ENCODE results near the gene COL18A1.

Gene COL18A1

DNA sequence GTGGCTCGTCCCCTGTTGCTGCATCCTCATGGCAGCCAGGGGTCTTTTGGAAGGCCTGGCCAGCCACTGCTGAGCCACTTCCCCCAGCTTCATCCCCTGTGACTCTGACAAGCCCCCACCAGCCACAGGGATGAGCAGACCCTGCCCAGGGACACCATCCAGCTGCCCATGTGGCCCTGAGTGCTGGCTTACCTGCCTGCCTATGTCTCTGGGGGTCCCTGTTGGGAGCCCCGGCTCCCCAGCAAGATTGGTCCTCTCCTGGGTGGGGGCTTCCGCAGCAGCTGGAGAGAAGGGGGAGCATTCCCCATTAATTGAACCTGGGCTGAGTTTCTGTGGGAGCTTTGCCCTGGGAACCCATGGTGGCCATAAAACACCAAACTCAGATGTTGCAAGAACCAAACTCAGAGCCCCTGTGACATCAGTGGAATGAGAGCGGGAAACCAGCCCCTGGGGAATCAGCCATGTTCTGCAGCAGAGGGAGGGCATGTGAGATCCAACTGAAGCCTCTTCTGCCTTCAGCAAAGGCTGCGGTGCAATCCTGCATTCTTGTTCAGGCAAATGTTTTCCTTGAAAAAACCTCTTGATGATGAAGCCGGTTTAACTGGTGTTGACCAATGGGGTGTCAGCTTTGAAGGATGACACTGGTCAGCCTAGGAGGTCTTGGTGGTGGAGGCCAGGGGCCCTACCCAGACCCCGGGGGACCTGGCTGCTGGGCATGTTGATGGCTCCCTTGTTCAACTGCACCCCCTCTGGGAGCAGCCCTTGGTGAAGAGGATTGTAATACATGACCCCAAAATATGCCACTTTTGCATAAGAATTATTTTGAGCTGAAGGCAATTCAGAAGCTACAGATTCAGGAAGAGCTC lies 28.3 kb upstream of the COL18A1 start:
- H3K27ac ChIP-seq (ENCODE audit: insufficient read depth, low read length, poor library complexity, severe bottlenecking), result no peak overlapping the region
- no peaks in the 10 kb centered on the region for H3K9me3 ChIP-seq (ENCODE audit: control insufficient read depth, low read length)
- no peak for DNase-seq
- H3K36me3 ChIP-seq (ENCODE audit: control insufficient read depth, insufficient read depth, low read length), result no peaks in the 10 kb centered on the region
- no peaks in the 10 kb centered on the region for H3K27me3 ChIP-seq (replicated peaks; ENCODE audit: control insufficient read depth, insufficient read depth, low read length, poor library complexity, severe bottlenecking)
- H3K4me3 ChIP-seq (ENCODE audit: insufficient read depth, low read depth, low read length, poor library complexity, severe bottlenecking), result no peak overlapping the region
- H3K4me1 ChIP-seq (ENCODE audit: control insufficient read depth, insufficient read depth, low read length, poor library complexity, severe bottlenecking), result no peaks in the 10 kb centered on the region

DNA sequence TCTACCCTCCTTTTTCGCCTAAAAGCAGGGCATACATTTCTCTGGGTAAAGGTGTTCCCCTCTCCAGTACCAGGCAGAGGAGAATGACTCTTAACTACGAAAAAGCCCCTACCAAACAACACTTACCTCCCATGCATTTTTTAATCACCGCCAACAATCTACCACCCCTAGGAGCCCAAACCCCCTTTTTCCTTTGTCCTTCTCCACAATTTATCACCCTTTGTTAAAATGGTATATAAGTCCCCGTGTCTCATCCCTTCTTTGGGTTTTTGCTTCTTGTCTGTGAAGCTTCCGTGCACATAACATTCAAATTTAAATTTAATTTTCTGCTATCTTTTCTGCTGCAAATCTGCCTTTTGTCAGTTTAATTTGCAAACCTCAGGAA lies 27.6 kb upstream of the COL18A1 start:
- H3K27me3 ChIP-seq (replicated peaks; ENCODE audit: control insufficient read depth, insufficient read depth, low read length, poor library complexity, severe bottlenecking), result no peaks in the 10 kb centered on the region
- DNase-seq, result no peak

DNA sequence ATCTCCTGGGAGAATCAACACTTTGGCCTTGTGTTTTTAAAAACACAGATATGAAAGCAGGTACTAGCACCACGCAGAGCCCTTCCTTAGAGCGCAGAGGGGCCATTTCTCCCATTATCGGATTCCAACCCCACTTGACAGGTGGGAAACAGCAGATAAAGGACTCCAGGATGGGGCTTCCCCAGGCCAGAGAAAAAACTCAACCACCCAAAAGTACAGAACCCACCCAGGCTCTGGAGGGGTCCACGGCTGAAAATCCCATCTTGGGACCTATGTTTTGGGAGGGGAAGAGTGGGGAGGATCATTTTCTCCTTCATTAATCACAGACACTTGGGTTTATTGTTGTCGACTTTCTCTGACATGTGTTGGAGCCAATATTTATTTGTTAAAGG lies 27.1 kb upstream of the COL18A1 start:
- Histone ChIP-seq H3K36me3 (ENCODE audit: control insufficient read depth, insufficient read depth, low read length) (no peaks in the 10 kb centered on the region), H3K4me3 (ENCODE audit: insufficient read depth, low read depth, low read length, poor library complexity, severe bottlenecking) (no peak overlapping the region), H3K4me1 (ENCODE audit: control insufficient read depth, insufficient read depth, low read length, poor library complexity, severe bottlenecking) (no peaks in the 10 kb centered on the region), H3K27me3 (replicated peaks; ENCODE audit: control insufficient read depth, insufficient read depth, low read length, poor library complexity, severe bottlenecking) (no peaks in the 10 kb centered on the region), H3K27ac (ENCODE audit: insufficient read depth, low read length, poor library complexity, severe bottlenecking) (no peak overlapping the region), H3K9me3 (ENCODE audit: control insufficient read depth, low read length) (no peaks in the 10 kb centered on the region)
- DNase-seq, result no peak

More for the DNA sequence above, 27.6 kb upstream of the COL18A1 start:
- Histone ChIP-seq H3K4me1 (ENCODE audit: control insufficient read depth, insufficient read depth, low read length, poor library complexity, severe bottlenecking) (no peaks in the 10 kb centered on the region), H3K9me3 (ENCODE audit: control insufficient read depth, low read length) (no peaks in the 10 kb centered on the region), H3K4me3 (ENCODE audit: insufficient read depth, low read depth, low read length, poor library complexity, severe bottlenecking) (no peak overlapping the region), H3K36me3 (ENCODE audit: control insufficient read depth, insufficient read depth, low read length) (no peaks in the 10 kb centered on the region), H3K27ac (ENCODE audit: insufficient read depth, low read length, poor library complexity, severe bottlenecking) (no peak overlapping the region)

DNA sequence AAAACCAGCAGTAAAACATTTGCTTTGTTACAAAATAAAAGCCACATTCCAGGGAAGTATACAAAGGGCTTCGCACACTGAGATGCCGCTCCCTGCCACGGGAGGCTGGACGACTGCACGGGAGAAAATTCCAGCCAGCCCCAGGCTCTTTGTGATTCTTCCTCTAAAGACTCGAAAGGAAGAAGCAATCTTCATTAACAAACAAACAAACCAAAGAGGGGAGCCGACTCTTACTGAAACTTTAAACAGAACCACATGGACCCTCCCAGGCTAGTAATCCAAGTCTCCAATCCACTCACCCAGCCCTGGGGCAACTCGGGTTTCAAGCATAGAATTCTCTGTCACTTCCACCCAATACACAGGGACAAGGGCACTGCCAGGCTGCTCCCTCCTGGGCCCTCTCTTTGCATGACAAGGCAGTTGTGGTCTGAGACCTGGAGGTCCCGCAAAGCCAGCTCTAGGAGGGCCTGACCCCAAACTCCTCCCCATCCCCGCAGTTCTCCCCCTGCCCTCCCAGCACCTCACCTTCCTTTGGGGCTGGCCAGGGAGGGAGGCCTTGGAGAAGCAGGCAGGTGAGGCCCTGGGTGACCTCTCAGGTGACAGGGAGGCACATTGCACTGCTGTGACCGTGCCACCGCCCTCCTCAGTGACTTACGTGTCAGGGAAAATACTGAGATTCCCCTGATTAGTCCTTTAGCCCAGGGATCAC lies 26.6 kb upstream of the COL18A1 start:
- Histone ChIP-seq H3K27me3 (replicated peaks; ENCODE audit: control insufficient read depth, insufficient read depth, low read length, poor library complexity, severe bottlenecking) (no peaks in the 10 kb centered on the region), H3K9me3 (ENCODE audit: control insufficient read depth, low read length) (no peaks in the 10 kb centered on the region), H3K36me3 (ENCODE audit: control insufficient read depth, insufficient read depth, low read length) (no peaks in the 10 kb centered on the region), H3K4me1 (ENCODE audit: control insufficient read depth, insufficient read depth, low read length, poor library complexity, severe bottlenecking) (no peaks in the 10 kb centered on the region), H3K4me3 (ENCODE audit: insufficient read depth, low read depth, low read length, poor library complexity, severe bottlenecking) (no peak overlapping the region), H3K27ac (ENCODE audit: insufficient read depth, low read length, poor library complexity, severe bottlenecking) (no peak overlapping the region)
- no peak for DNase-seq

DNA sequence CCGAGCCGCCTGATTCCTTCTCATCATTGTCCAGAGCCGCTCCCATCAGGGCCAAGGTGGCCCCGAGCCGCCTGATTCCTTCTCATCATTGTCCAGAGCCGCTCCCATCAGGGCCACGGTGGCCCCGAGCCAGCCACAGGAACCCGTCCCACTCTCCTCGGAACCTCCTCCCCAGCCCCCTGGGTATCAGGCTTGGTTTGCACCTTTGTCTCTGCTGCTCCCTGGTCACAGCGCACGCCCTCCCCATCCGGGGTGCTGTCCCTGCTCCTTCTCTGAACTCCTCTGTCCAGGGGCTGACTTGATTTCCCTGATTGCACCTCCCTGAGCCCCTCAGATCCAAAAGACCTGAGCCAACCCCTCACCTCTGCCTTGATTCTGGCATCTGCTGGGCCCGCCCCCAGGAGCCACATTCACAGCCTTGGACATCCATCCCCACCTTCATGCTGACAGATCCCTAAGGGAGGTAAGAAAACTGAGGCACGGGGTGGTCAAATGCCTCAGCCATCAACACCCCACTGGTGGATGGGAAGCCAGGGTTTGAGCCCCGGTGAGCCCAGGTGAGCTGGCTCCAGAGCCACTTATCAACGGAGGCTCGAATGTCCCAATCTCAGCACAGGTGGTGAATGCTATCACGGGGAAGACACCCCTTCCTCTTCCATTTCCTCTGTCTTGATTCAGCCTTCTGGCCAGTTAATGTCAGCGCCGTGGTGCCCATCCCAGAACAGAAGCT lies 25.6 kb upstream of the COL18A1 start:
- Histone ChIP-seq H3K4me3 (ENCODE audit: insufficient read depth, low read depth, low read length, poor library complexity, severe bottlenecking) (no peak overlapping the region), H3K4me1 (ENCODE audit: control insufficient read depth, insufficient read depth, low read length, poor library complexity, severe bottlenecking) (no peaks in the 10 kb centered on the region), H3K27me3 (replicated peaks; ENCODE audit: control insufficient read depth, insufficient read depth, low read length, poor library complexity, severe bottlenecking) (no peaks in the 10 kb centered on the region), H3K9me3 (ENCODE audit: control insufficient read depth, low read length) (no peaks in the 10 kb centered on the region), H3K36me3 (ENCODE audit: control insufficient read depth, insufficient read depth, low read length) (no peaks in the 10 kb centered on the region), H3K27ac (ENCODE audit: insufficient read depth, low read length, poor library complexity, severe bottlenecking) (no peak overlapping the region)
- no peak for DNase-seq

DNA sequence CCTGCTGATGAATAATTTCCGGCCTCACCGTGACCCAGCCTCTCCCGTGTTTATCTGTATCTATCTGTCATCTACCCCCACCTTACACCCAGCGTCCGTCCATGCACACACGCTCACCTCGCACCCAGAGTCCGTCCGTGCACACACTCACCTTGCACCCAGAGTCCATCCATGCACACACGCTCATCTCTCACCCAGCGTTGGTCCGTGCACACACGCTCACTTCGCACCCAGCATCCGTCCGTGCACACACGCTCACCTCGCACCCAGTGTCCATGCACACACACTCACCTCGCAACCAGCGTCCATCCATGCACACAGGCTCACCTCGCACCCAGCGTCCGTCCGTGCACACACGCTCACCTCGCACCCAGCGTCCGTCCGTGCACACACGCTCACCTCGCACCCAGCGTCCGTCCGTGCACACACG lies 25.0 kb upstream of the COL18A1 start:
- Histone ChIP-seq H3K9me3 (ENCODE audit: control insufficient read depth, low read length) (no peaks in the 10 kb centered on the region), H3K27me3 (replicated peaks; ENCODE audit: control insufficient read depth, insufficient read depth, low read length, poor library complexity, severe bottlenecking) (no peaks in the 10 kb centered on the region), H3K4me3 (ENCODE audit: insufficient read depth, low read depth, low read length, poor library complexity, severe bottlenecking) (no peak overlapping the region), H3K27ac (ENCODE audit: insufficient read depth, low read length, poor library complexity, severe bottlenecking) (no peak overlapping the region), H3K4me1 (ENCODE audit: control insufficient read depth, insufficient read depth, low read length, poor library complexity, severe bottlenecking) (no peaks in the 10 kb centered on the region), H3K36me3 (ENCODE audit: control insufficient read depth, insufficient read depth, low read length) (no peaks in the 10 kb centered on the region)
- no peak for DNase-seq

DNA sequence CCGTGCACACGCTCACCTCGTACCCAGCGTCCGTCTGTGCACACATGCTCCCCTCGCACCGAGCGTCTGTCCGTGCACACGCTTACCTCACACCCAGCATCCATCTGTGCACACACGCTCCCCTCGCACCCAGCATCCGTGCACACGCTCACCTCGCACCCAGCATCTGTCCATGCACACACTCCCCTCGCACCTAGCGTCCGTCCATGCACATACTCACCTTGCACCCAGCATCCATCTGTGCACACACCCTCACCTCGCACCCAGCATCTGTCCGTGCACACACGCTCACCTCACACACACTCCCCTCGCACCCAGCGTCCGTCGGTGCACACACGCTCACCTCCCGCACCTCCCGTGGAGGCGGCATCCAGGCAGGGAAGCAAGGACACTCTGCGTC lies 24.4 kb upstream of the COL18A1 start:
- Histone ChIP-seq H3K4me3 (ENCODE audit: insufficient read depth, low read depth, low read length, poor library complexity, severe bottlenecking) (no peak overlapping the region), H3K27ac (ENCODE audit: insufficient read depth, low read length, poor library complexity, severe bottlenecking) (no peak overlapping the region), H3K27me3 (replicated peaks; ENCODE audit: control insufficient read depth, insufficient read depth, low read length, poor library complexity, severe bottlenecking) (no peaks in the 10 kb centered on the region), H3K9me3 (ENCODE audit: control insufficient read depth, low read length) (no peaks in the 10 kb centered on the region), H3K36me3 (ENCODE audit: control insufficient read depth, insufficient read depth, low read length) (no peaks in the 10 kb centered on the region), H3K4me1 (ENCODE audit: control insufficient read depth, insufficient read depth, low read length, poor library complexity, severe bottlenecking) (no peaks in the 10 kb centered on the region)
- DNase-seq, result no peak

DNA sequence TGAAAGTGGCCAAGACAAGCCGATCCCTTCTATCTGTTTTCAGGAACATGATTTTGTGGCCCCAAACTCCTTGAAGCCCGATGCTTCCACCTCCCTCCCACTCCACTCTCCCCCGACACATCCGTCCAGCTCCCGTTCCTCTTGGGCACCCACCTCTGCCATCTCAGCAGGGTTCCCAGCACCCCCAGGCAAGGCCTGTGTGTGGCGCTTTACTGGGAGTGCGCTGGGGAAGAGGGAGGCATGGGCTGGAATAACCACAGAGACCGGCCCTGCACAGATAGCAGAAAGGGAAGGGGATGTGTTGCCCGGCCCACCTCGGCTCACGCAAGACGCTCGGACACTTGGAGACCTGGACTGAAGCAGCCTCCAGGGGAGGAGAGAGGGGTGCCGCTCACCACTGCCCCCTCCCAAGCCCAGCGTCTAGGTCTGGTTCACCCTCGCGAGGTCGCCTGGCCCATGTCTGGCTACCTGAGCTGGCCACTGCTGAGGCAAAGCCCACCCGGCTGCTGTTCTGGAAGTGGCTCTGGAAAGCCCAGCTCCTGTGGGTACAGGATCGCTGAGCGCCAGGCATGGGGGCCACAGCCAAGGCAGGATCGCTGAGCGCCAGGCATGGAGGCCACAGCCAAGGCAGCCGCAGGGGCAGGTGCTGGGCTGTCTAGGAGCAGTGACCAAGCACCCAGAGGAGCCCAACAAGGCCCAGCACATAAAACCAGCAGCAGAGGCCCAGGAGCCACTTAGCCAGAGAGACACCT lies 23.8 kb upstream of the COL18A1 start:
- no peak overlapping the region for H3K27ac ChIP-seq (ENCODE audit: insufficient read depth, low read length, poor library complexity, severe bottlenecking)
- no peaks in the 10 kb centered on the region for H3K36me3 ChIP-seq (ENCODE audit: control insufficient read depth, insufficient read depth, low read length)
- H3K27me3 ChIP-seq (replicated peaks; ENCODE audit: control insufficient read depth, insufficient read depth, low read length, poor library complexity, severe bottlenecking), result no peaks in the 10 kb centered on the region
- no peaks in the 10 kb centered on the region for H3K9me3 ChIP-seq (ENCODE audit: control insufficient read depth, low read length)
- H3K4me3 ChIP-seq (ENCODE audit: insufficient read depth, low read depth, low read length, poor library complexity, severe bottlenecking), result no peak overlapping the region
- no peaks in the 10 kb centered on the region for H3K4me1 ChIP-seq (ENCODE audit: control insufficient read depth, insufficient read depth, low read length, poor library complexity, severe bottlenecking)
- no peak for DNase-seq

DNA sequence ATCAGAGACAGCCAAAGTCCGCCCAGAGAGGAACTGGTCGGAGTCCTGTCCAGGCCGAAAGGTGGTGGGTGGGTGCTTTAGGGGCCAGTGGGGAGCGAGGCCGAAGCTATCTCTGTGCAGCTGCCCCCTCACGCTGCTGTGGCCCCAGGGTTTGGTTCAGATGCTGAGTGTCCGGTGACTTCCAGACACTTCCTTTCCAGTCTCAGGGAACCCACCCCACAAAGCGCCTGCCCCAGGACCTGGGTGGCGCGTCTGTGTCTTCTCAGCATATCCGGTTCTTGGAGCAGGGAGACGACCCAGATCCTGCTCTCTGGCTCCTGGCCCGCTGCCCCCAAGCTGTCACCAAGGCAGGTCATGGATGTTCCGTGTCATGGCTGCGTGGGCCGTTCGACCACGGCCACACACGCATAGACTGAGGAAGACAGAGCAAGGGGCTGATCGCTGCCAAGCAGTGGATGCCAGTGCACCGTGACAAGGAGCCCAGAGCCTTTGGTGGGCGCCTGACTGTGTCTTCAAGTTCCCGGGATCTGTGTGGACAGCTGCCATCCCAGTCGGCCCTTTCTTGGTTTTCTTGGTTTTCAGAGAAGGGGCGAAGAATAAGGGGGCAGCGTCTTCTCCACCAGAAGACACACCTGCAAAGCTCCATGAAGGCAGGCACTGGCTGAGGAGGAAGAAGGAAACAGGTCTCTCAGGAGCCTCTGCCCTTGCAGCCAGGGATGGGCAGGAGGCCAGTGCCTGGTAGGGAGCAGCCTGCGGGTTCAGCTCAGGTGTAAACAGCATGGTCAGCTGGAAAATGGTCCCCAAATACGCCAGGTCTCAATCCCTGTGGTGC lies 22.9 kb upstream of the COL18A1 start:
- Histone ChIP-seq H3K4me3 (ENCODE audit: insufficient read depth, low read depth, low read length, poor library complexity, severe bottlenecking) (no peak overlapping the region), H3K27me3 (replicated peaks; ENCODE audit: control insufficient read depth, insufficient read depth, low read length, poor library complexity, severe bottlenecking) (no peaks in the 10 kb centered on the region), H3K27ac (ENCODE audit: insufficient read depth, low read length, poor library complexity, severe bottlenecking) (no peak overlapping the region), H3K9me3 (ENCODE audit: control insufficient read depth, low read length) (no peaks in the 10 kb centered on the region), H3K4me1 (ENCODE audit: control insufficient read depth, insufficient read depth, low read length, poor library complexity, severe bottlenecking) (no peaks in the 10 kb centered on the region), H3K36me3 (ENCODE audit: control insufficient read depth, insufficient read depth, low read length) (no peaks in the 10 kb centered on the region)
- no peak for DNase-seq

All from effector memory CD4-positive, alpha-beta T cell (primary cell).